OCI-LY1 (cell line): Measurements from ENCODE around the gene MOK.
A peak's percentile ranks its signal among the peaks of the same experiment; 100 is the strongest.

Experiments used
- H2AFZ ChIP-seq: fragments of 200-600 bp; sonication (generic), shearing (Covaris generic); 2 replicates; pipeline ENCODE4 v1.6.0; 2014; ENCODE audit warnings: antibody characterized with exemption, mild to moderate bottlenecking, low read length
- H3F3A ChIP-seq: fragments of 200-600 bp; sonication (generic), shearing (Covaris generic); 2 replicates; pipeline ENCODE4 v1.6.0; 2014; ENCODE audit warnings: mild to moderate bottlenecking, antibody characterized with exemption, low read length, moderate library complexity; ENCODE audit not compliant: insufficient read depth
- H3K27ac ChIP-seq: fragments of 200-600 bp; sonication (generic); 2 replicates; pipeline ENCODE4 v1.5.1; 2014; ENCODE audit warnings: low read length, mixed run types, mild to moderate bottlenecking, low read depth; ENCODE audit not compliant: poor library complexity, severe bottlenecking
- H3K27me3 ChIP-seq: fragments of 200-600 bp; sonication (generic); 2 replicates; pipeline ENCODE4 v1.6.0; 2014; ENCODE audit warnings: antibody characterized with exemption, mild to moderate bottlenecking, low read length, moderate library complexity; ENCODE audit not compliant: insufficient read depth
- H3K36me3 ChIP-seq: fragments of 200-600 bp; sonication (generic); 2 replicates; pipeline ENCODE4 v1.6.1; 2014; ENCODE audit warnings: mild to moderate bottlenecking, antibody characterized with exemption, low read length, moderate library complexity, mixed read lengths; ENCODE audit not compliant: insufficient read depth
- H3K4me1 ChIP-seq: fragments of 200-600 bp; sonication (generic); 2 replicates; pipeline ENCODE4 v1.5.1; 2014; ENCODE audit warnings: mild to moderate bottlenecking, low read length, moderate library complexity; ENCODE audit not compliant: insufficient read depth, severe bottlenecking
- H3K4me2 ChIP-seq: fragments of 200-600 bp; sonication (generic), shearing (Covaris generic); 2 replicates; pipeline ENCODE4 v1.6.1; 2014; ENCODE audit warnings: low read length
- H3K4me3 ChIP-seq: fragments of 200-600 bp; sonication (generic); 2 replicates; pipeline ENCODE4 v1.5.1; 2014; ENCODE audit warnings: low read length, low read depth, mild to moderate bottlenecking, mixed read lengths; ENCODE audit not compliant: poor library complexity, severe bottlenecking
- H3K79me2 ChIP-seq: fragments of 200-600 bp; shearing (Covaris generic); 2 replicates; pipeline ENCODE4 v1.6.1; 2016; ENCODE audit warnings: mixed run types, low read length, mixed read lengths; ENCODE audit not compliant: insufficient read depth
- H3K9ac ChIP-seq: fragments of 200-600 bp; sonication (generic), shearing (Covaris generic); 2 replicates; pipeline ENCODE4 v1.6.1; 2014; ENCODE audit warnings: mild to moderate bottlenecking, low read length, mixed read lengths
- H3K9me2 ChIP-seq: fragments of 200-600 bp; sonication (generic), shearing (Covaris generic); 2 replicates; pipeline ENCODE4 v1.6.1; 2014; ENCODE audit warnings: low read depth, mild to moderate bottlenecking, low read length, mixed read lengths
- H3K9me3 ChIP-seq: fragments of 200-600 bp; shearing (Covaris generic); 2 replicates; pipeline ENCODE4 v1.6.1; 2014; ENCODE audit warnings: low read length, mixed read lengths
- H4K20me1 ChIP-seq: fragments of 200-600 bp; sonication (generic), shearing (Covaris generic); 2 replicates; pipeline ENCODE4 v1.6.0; 2016; ENCODE audit warnings: mild to moderate bottlenecking, low read length; ENCODE audit not compliant: insufficient read depth
- CTCF ChIP-seq: fragments of 200-600 bp; sonication (generic), shearing (Covaris generic); IDR thresholded peaks from 2 replicates; pipeline ENCODE4 v1.5.1; 2017; ENCODE audit warnings: mild to moderate bottlenecking, antibody characterized with exemption, low read length, moderate library complexity, mixed read lengths
- EZH2 ChIP-seq: fragments of 200-600 bp; sonication (generic), shearing (Covaris generic); IDR thresholded peaks from 2 replicates; pipeline ENCODE4 v1.8.0; 2017; ENCODE audit warnings: borderline replicate concordance, mixed run types, mild to moderate bottlenecking, antibody characterized with exemption, low read length, moderate library complexity, mixed read lengths

MOK gene

DNA sequence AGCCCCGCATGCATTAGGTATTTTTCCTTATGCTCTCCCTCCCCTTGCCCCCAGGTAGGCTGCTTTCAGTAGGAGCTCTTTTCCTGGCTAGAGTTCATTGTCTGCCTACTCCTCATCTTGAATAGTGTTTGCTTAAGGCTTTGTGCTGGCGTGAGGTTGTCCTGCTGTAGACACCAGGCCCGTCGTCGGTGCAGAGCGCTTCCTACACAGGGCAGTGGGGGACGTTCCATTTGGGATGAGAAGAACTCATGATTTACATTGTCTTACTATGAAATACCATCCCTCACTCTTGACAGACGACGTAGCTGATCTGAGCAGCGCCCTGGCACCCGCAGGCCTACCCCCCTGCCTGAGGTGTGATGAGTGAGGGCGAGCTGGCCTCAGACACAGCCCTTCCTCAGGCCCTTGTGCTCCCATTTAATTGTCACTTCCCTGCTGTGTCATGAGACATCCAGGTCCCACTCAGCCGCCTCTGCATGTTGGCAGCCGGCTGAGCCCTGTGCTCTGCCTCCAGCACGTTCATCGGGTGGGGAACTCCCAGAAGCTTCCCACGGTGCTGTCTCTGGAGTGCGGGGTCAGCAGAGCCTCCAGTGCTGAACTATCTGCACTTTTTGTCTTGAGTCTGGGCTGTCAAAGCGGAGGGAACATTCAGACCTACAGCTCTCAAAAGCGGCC is 89.3 kb downstream of the MOK start:
- Histone ChIP-seq H3K79me2 (no peaks in the 10 kb centered on the region), H3K9me3 (no peaks in the 10 kb centered on the region), H3F3A (no peaks in the 10 kb centered on the region), H3K36me3 (peaks cover 8% of the 10 kb centered on the region), H4K20me1 (no peaks in the 10 kb centered on the region), H2AFZ (no peak overlapping the region), H3K27me3 (no peaks in the 10 kb centered on the region), H3K9me2 (no peaks in the 10 kb centered on the region), H3K4me1 (peaks cover 48% of the 10 kb centered on the region), H3K4me3 (no peak overlapping the region), H3K9ac (no peak overlapping the region), H3K27ac (peak overlapping the region; percentile 58), H3K4me2 (no peak overlapping the region; the same call in 1 of the 2 replicates)
- TF ChIP-seq EZH2: no peak
- no peak for TF ChIP-seq CTCF

- Histone ChIP-seq H4K20me1 (no peaks in the 10 kb centered on the region), H3K4me1 (peaks cover 44% of the 10 kb centered on the region), H3K9ac (no peak overlapping the region), H3K9me3 (no peaks in the 10 kb centered on the region), H3K27ac (no peak overlapping the region), H3K36me3 (peaks cover 8% of the 10 kb centered on the region), H3K4me3 (no peak overlapping the region), H2AFZ (no peak overlapping the region), H3F3A (no peaks in the 10 kb centered on the region), H3K79me2 (no peaks in the 10 kb centered on the region), H3K27me3 (no peaks in the 10 kb centered on the region), H3K4me2 (no peak overlapping the region), H3K9me2 (no peaks in the 10 kb centered on the region)
- TF ChIP-seq CTCF (no peak), EZH2 (no peak)
Measured at GRCh38 chr14:102215071-102215470, 89.9 kb downstream of the MOK start.

- TF ChIP-seq CTCF: peak; percentile 54; the same call in 1 of the 2 replicates
- no peak for TF ChIP-seq EZH2
- Histone ChIP-seq H3K4me1 (peaks cover 35% of the 10 kb centered on the region), H3K9me3 (no peaks in the 10 kb centered on the region), H3K4me2 (no peak overlapping the region; the same call in 1 of the 2 replicates), H3K4me3 (no peak overlapping the region), H3F3A (no peaks in the 10 kb centered on the region), H3K9me2 (no peaks in the 10 kb centered on the region), H2AFZ (no peak overlapping the region), H3K27ac (peak overlapping the region; percentile 18), H3K79me2 (no peaks in the 10 kb centered on the region), H3K36me3 (peaks cover 13% of the 10 kb centered on the region), H4K20me1 (no peaks in the 10 kb centered on the region), H3K9ac (no peak overlapping the region), H3K27me3 (no peaks in the 10 kb centered on the region)
Measured at GRCh38 chr14:102213984-102214658, 90.8 kb downstream of the MOK start.
